Trophoblast cell (in vitro differentiated cells and primary cell): Measurements from ENCODE around the gene ROBO4.

ENCODE experiments used
- DNase-seq, 2 donors: peaks; one replicate each; pipeline ENCODE4 v3.0.0-alpha.2; 2016
- H2AFZ ChIP-seq: 2 replicates; pipeline ENCODE4 v1.6.1; 2013; ENCODE audit warnings: low read length, moderate library complexity, mild to moderate bottlenecking; ENCODE audit not compliant: insufficient read depth, poor library complexity
- H2AK5ac ChIP-seq: 2 replicates; pipeline ENCODE4 v1.6.1; 2013; ENCODE audit warnings: mild to moderate bottlenecking, low read length
- H2BK120ac ChIP-seq: 2 replicates; pipeline ENCODE4 v1.6.1; 2013; ENCODE audit warnings: low read length, mild to moderate bottlenecking, moderate library complexity; ENCODE audit not compliant: insufficient read depth, poor library complexity
- H2BK12ac ChIP-seq: 2 replicates; pipeline ENCODE4 v1.6.1; 2013; ENCODE audit warnings: mild to moderate bottlenecking, low read length, moderate library complexity
- H2BK5ac ChIP-seq: 2 replicates; pipeline ENCODE4 v1.6.1; 2013; ENCODE audit warnings: low read length, low read depth, moderate library complexity, mild to moderate bottlenecking; ENCODE audit not compliant: poor library complexity
- H3K14ac ChIP-seq: 2 replicates; pipeline ENCODE4 v1.6.1; 2013; ENCODE audit warnings: mild to moderate bottlenecking, low read length
- H3K18ac ChIP-seq: 2 replicates; pipeline ENCODE4 v1.6.1; 2013; ENCODE audit warnings: mild to moderate bottlenecking, low read length
- H3K23ac ChIP-seq: 2 replicates; pipeline ENCODE4 v1.6.1; 2013; ENCODE audit warnings: low read length
- H3K27ac ChIP-seq: 2 replicates; pipeline ENCODE4 v1.5.1; 2013; ENCODE audit warnings: low read depth, mild to moderate bottlenecking, inconsistent platforms, low read length, moderate library complexity
- H3K27me3 ChIP-seq: 2 replicates; pipeline ENCODE4 v1.6.1; 2013; ENCODE audit warnings: inconsistent platforms, mild to moderate bottlenecking, low read length, moderate library complexity; ENCODE audit not compliant: insufficient read depth
- H3K36me3 ChIP-seq, 2 experiments: 1 replicate in 1 of 2; 2 replicates in 1 of 2; pipeline ENCODE4 v1.6.1; 2013; ENCODE audit warnings: low read length in 2 of 2, mild to moderate bottlenecking in 2 of 2, moderate library complexity in 1 of 2; ENCODE audit not compliant: insufficient read depth in 2 of 2, control insufficient read depth in 1 of 2
- H3K4ac ChIP-seq: 2 replicates; pipeline ENCODE4 v1.6.1; 2013; ENCODE audit warnings: low read depth, mild to moderate bottlenecking, low read length, moderate library complexity
- H3K4me1 ChIP-seq, 2 experiments: 1 replicate in 1 of 2; 2 replicates in 1 of 2; pipeline ENCODE4 v1.6.1; 2013; ENCODE audit warnings: low read length in 2 of 2, mild to moderate bottlenecking in 2 of 2, moderate library complexity in 1 of 2; ENCODE audit not compliant: insufficient read depth in 2 of 2, control insufficient read depth in 1 of 2
- H3K4me2 ChIP-seq: 2 replicates; pipeline ENCODE4 v1.6.1; 2013; ENCODE audit warnings: inconsistent platforms, mild to moderate bottlenecking, low read length, moderate library complexity
- H3K4me3 ChIP-seq: 2 replicates; pipeline ENCODE4 v1.5.1; 2013; ENCODE audit warnings: mild to moderate bottlenecking, low read depth, low read length, inconsistent platforms
- H3K79me1 ChIP-seq: one replicate; pipeline ENCODE4 v1.6.1; 2013; ENCODE audit warnings: low read length
- H3K79me2 ChIP-seq: 2 replicates; pipeline ENCODE4 v1.6.1; 2013; ENCODE audit warnings: low read length, mild to moderate bottlenecking; ENCODE audit not compliant: control insufficient read depth, insufficient read depth, poor library complexity
- H3K9ac ChIP-seq: 2 replicates; pipeline ENCODE4 v1.6.1; 2013; ENCODE audit warnings: mild to moderate bottlenecking, low read length
- H3K9me3 ChIP-seq: 2 replicates; pipeline ENCODE4 v1.6.1; 2013; ENCODE audit warnings: low read depth, mild to moderate bottlenecking, control low read depth, inconsistent platforms, low read length; ENCODE audit not compliant: insufficient read depth
- H4K12ac ChIP-seq: 2 replicates; pipeline ENCODE4 v1.6.1; 2013; ENCODE audit warnings: low read depth, mild to moderate bottlenecking, low read length, moderate library complexity
- H4K8ac ChIP-seq: 2 replicates; pipeline ENCODE4 v1.6.1; 2013; ENCODE audit warnings: low read depth, mild to moderate bottlenecking, low read length, moderate library complexity
- H4K91ac ChIP-seq: one replicate; pipeline ENCODE4 v1.6.1; 2013; ENCODE audit warnings: low read depth, mild to moderate bottlenecking, low read length, moderate library complexity
- WGBS: extraction: QIAGEN DNeasy Blood & Tissue Kit; methylation state at CpG from one replicate; pipeline ENCODE4 v1.1.7; 2013; ENCODE audit warnings: missing lambda C conversion rate; ENCODE audit not compliant: insufficient read length, insufficient coverage; ENCODE audit errors: extremely low coverage; 5-methylcytosine and 5-hydroxymethylcytosine counted together

Gene ROBO4

GRCh38 chr11:124943741-124944140 lies 46.1 kb upstream of the ROBO4 start:
- no peak overlapping the region for H4K91ac ChIP-seq
- H2BK120ac ChIP-seq: no peak overlapping the region
- no peak overlapping the region for H4K12ac ChIP-seq
- no peak overlapping the region for H2AFZ ChIP-seq
- no peak overlapping the region for H4K8ac ChIP-seq
- H3K79me2 ChIP-seq: no peaks in the 10 kb centered on the region
- no peak for DNase-seq
- H3K18ac ChIP-seq: no peak overlapping the region
- H3K79me1 ChIP-seq: no peaks in the 10 kb centered on the region
- H3K23ac ChIP-seq: no peak overlapping the region
- no peak overlapping the region for H2BK5ac ChIP-seq
- H3K27me3 ChIP-seq: no peaks in the 10 kb centered on the region
- H3K14ac ChIP-seq: no peak overlapping the region
- WGBS: no CpG with 5 or more reads among the region's 1 CpG
- peaks cover 3% of the 10 kb centered on the region in 2 experiments for H3K4me1 ChIP-seq
- no peaks in the 10 kb centered on the region for H3K9me3 ChIP-seq
- H3K4me3 ChIP-seq: no peak overlapping the region
- H3K4ac ChIP-seq: no peak overlapping the region
- no peak overlapping the region for H2BK12ac ChIP-seq
- no peak overlapping the region for H3K4me2 ChIP-seq
- no peak overlapping the region for H2AK5ac ChIP-seq
- no peaks in the 10 kb centered on the region for H3K36me3 ChIP-seq
- H3K27ac ChIP-seq: no peak overlapping the region
- H3K9ac ChIP-seq: no peak overlapping the region

- Histone ChIP-seq H4K8ac (no peak overlapping the region), H4K12ac (no peak overlapping the region), H3K18ac (no peak overlapping the region), H3K23ac (no peak overlapping the region), H2AFZ (no peak overlapping the region), H3K4me1 (peaks cover 3% of the 10 kb centered on the region in 2 experiments), H3K14ac (no peak overlapping the region), H2BK120ac (no peak overlapping the region), H3K79me2 (no peaks in the 10 kb centered on the region), H3K4me3 (no peak overlapping the region), H2AK5ac (no peak overlapping the region), H4K91ac (no peak overlapping the region), H2BK12ac (no peak overlapping the region), H3K27me3 (no peaks in the 10 kb centered on the region), H3K4me2 (no peak overlapping the region), H3K9ac (no peak overlapping the region), H3K79me1 (no peaks in the 10 kb centered on the region), H3K4ac (no peak overlapping the region), H3K36me3 (no peaks in the 10 kb centered on the region), H3K9me3 (no peaks in the 10 kb centered on the region), H3K27ac (no peak overlapping the region), H2BK5ac (no peak overlapping the region)
- no CpG with 5 or more reads among the region's 5 CpGs for WGBS
- no peak for DNase-seq
These were observed 45.6 kb upstream of the ROBO4 start for GRCh38 chr11:124943254-124943616.

GRCh38 chr11:124942466-124943253 lies 45.0 kb upstream of the ROBO4 start:
- Histone ChIP-seq H3K4ac (no peak overlapping the region), H3K9me3 (no peaks in the 10 kb centered on the region), H4K12ac (no peak overlapping the region), H4K91ac (no peak overlapping the region), H3K4me2 (no peak overlapping the region), H2BK12ac (no peak overlapping the region), H3K18ac (no peak overlapping the region), H3K4me1 (peaks cover 3% of the 10 kb centered on the region in 2 experiments), H3K9ac (no peak overlapping the region), H2BK120ac (no peak overlapping the region), H2BK5ac (no peak overlapping the region), H3K79me2 (no peaks in the 10 kb centered on the region), H3K23ac (no peak overlapping the region), H3K27ac (no peak overlapping the region), H4K8ac (no peak overlapping the region), H3K79me1 (no peaks in the 10 kb centered on the region), H3K36me3 (no peaks in the 10 kb centered on the region), H2AK5ac (no peak overlapping the region), H3K27me3 (no peaks in the 10 kb centered on the region), H3K14ac (no peak overlapping the region), H2AFZ (no peak overlapping the region), H3K4me3 (no peak overlapping the region)
- WGBS: no CpG with 5 or more reads among the region's 6 CpGs
- no peak for DNase-seq

GRCh38 chr11:124941703-124942102 lies 44.0 kb upstream of the ROBO4 start:
- H3K36me3 ChIP-seq: no peaks in the 10 kb centered on the region

More at GRCh38 chr11:124941703-124942102, 44.0 kb upstream of the ROBO4 start:
- no peak overlapping the region for H4K91ac ChIP-seq
- no peaks in the 10 kb centered on the region for H3K27me3 ChIP-seq
- no peak overlapping the region for H2AFZ ChIP-seq
- H3K4me3 ChIP-seq: no peak overlapping the region
- H3K79me1 ChIP-seq: no peaks in the 10 kb centered on the region
- H3K4me1 ChIP-seq: peaks cover 2 to 3% of the 10 kb centered on the region in 2 experiments
- no peak overlapping the region for H2BK120ac ChIP-seq
- no peak overlapping the region for H3K27ac ChIP-seq
- H4K8ac ChIP-seq: no peak overlapping the region
- H3K9ac ChIP-seq: no peak overlapping the region
- no peak overlapping the region for H3K23ac ChIP-seq
- DNase-seq: no peak
- no peak overlapping the region for H3K14ac ChIP-seq
- no peak overlapping the region for H2AK5ac ChIP-seq
- no peak overlapping the region for H2BK12ac ChIP-seq
- H2BK5ac ChIP-seq: no peak overlapping the region
- H4K12ac ChIP-seq: no peak overlapping the region
- no peaks in the 10 kb centered on the region for H3K79me2 ChIP-seq
- H3K9me3 ChIP-seq: no peaks in the 10 kb centered on the region
- H3K18ac ChIP-seq: no peak overlapping the region
- H3K4me2 ChIP-seq: no peak overlapping the region
- WGBS: no CpG with 5 or more reads among the region's 1 CpG
- no peak overlapping the region for H3K4ac ChIP-seq
